NCI-H187 treated with DMSO at 0.1 percent for 48 hours (cell line): ENCODE data around the gene NIM1K.
A peak's percentile ranks its signal among the peaks of the same experiment; 100 is the strongest.
"Not testable (repeated sequence)": the region's sequence is repeated elsewhere in the genome, so short reads cannot be mapped to it uniquely, and the experiment has no call there.

Experiments
- DNase-seq: peaks from one replicate; lab custom pipeline; 2025; lab: John Stamatoyannopoulos, UW

Gene NIM1K

DNA sequence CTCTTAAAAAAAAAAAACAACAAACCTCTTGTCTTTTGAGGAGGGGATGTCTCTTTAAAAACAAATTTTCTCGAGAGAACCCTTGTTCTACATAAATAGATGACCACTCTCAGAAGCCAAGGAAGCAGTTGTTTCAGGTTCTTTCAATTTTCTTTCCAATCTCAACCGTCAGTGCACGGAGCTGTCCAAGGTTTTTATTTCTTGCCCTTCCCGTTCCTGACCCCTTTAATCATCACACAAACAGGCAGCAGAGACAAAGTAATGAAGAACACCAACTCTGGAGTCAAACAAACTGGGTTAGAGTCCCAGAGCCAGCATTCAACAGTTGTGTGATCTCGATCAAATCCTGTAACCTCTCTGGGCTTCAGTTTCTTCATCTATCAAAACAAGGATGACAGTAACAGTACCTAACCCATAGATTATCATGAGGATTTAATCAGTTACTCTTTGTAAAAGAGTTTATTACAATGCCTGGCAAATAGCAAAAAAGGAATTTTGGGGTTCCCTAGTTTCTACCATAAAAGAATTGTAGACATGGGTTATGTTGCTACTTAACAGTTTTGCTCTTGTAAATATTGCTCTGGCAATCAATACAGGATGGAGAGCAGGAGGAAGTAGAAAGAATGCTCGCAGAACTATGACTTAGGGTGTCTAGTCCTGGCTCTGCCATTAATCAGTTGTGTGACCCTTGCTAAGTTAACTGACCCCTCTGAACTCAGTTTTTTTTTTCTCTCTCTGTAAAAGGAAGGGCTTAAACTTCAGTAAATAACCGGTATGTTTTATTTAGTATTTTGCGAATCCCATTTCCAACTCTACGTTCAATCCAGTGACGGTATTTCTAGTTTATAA is 1.0 kb upstream of the NIM1K start:
- no peak for DNase-seq

- no peak for DNase-seq
These were observed 644 bp downstream of the NIM1K start for GRCh38 chr5:43192558-43193180.

GRCh38 chr5:43193181-43193893 is 1.3 kb downstream of the NIM1K start:
- DNase-seq = no peak

DNA sequence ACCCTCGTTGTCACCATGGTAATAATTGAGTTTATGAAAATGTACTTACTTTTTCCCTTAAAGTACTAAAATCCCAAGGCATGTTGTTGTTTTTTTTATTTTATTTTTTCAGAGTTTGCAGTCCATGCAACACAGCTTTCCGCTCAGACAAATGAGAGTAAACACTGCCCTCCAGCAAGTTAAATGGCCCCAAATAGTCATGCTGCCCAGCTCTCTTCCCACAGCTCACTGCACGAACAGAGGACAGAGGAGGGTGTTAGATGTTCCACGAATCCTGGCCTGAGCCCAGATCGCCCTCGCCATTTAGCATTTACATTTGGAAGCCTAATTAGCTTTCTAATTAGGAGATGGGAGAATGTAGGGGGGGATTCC is 1.9 kb downstream of the NIM1K start:
- DNase-seq = no peak

DNA sequence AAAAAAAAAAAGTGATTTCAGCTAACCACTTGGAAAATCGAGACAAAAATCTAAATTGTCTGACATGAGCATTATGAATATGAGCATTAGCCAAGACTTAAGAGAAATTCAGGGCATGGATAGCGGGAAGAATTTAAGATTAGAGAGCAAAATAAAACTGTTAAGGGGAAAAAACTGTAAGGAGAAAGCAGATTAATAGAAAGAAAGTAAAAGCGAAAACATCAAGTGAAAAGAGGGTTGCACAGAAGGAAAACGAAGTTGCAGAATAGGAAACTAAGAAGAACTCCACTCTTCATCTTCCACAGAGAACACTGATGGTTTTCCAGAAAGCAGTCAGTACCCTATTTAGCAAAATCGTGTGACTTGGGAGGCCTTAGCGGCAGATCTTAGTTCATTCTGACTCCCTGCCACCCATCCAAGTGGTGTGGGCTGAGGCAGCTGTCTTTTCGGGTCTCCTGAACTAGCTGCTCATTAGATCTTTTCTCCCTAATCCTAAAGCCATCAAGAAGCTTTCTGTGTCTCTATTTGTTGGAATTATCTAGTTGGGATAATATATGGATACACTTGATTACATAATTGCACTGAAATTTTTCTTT is 3.7 kb downstream of the NIM1K start:
- DNase-seq = no peak

DNA sequence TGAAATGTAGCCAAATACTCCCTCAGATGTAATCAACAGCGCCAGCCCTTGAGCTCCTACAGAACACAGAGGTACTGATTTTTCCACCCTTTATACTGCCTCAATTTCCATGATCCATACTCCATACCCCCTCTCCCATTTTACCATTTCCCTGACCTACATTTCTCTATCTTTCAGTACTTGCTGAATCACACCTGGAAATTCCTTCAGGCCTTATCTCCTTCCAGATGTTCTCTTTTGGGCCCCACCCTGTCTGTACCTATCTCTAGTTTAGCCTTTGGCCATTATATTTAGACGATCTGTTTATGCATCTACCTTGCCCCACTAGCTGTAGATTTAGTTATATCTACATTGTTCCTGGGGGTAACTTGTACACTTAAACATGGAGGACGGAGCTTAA is 5.5 kb downstream of the NIM1K start:
- no peak for DNase-seq

DNA sequence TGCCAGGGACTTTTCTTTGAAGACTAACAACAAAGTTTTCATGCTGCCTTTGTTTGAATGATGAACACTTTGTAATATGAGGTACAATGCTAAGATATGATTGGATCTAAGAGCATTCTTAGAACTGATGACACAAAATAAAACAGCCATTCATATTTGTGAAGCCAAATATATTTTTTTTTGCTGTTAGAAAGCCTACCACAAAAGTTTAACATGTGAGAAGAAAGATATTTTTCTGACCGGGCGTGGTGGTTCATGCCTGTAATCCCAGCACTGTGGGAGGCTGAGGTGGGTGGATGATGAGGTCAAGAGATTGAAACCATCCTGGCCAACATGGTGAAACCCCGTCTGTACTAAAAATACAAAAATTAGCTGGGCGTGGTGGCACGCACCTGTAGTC is 9.4 kb downstream of the NIM1K start:
- not testable (repeated sequence) for DNase-seq

DNA sequence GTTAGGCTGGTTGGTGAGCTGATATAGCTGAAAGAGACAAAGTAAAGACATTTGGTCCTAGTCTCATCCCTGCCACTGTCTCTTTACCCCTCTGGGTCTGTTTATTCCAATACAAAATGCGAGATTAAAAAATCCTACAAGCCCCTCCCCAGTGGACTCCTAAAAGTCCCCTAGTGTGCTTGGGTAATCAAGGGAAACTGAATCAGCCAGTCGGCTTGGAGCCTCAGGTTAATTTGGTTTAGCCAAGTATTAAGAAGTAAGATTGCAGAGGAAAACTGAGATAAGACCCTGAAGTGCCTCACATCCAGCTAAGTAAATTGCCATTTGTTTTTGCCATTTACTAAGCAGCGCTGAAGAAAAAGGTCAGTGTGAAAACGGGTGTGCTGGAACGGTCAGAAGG is 10.4 kb downstream of the NIM1K start:
- DNase-seq = no peak

DNA sequence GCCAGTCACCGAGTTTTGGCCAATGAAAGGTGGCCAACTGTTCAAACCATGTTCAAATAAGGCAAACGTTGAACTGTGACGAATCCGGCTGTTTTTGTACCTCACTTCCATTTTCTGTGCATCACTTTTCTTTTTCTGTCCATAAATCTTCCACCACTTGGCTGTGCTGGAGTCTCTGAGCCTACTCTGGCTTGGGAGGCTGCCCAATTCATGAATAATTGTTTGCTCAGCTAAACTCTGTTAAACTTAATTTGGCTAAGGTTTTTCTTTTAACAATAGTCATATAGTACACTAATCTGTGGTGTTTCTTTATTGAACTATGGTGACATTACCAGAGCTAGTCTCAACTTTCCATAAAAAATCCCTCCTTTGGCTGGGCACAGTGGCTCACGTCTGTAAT is 11.3 kb downstream of the NIM1K start:
- no peak for DNase-seq

- DNase-seq = no peak
These were observed 12.9 kb downstream of the NIM1K start for GRCh38 chr5:43204958-43205357.

GRCh38 chr5:43207601-43208000 is 15.6 kb downstream of the NIM1K start:
- no peak for DNase-seq

- no peak for DNase-seq
These were observed 16.6 kb downstream of the NIM1K start for GRCh38 chr5:43208658-43209057.

DNA sequence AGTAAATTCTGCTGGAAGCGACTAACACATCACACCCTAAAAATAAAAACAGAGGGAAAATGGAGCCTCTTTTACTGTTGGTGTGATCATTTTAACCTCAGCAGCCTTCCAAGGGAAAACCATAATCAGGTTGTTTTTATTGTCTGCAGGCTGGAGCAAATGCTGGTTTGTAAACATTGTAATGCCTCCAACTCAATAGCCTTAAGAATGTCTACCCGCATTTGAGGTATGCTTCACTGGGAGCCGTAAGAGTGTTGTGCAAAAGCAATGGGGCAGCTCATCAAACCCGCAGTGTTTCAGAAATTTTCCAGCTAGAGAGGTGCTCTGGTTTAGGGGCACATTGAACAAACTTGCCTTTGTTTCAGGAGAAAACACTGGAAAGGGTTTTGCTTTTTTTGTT is 17.0 kb downstream of the NIM1K start:
- DNase-seq = no peak

DNA sequence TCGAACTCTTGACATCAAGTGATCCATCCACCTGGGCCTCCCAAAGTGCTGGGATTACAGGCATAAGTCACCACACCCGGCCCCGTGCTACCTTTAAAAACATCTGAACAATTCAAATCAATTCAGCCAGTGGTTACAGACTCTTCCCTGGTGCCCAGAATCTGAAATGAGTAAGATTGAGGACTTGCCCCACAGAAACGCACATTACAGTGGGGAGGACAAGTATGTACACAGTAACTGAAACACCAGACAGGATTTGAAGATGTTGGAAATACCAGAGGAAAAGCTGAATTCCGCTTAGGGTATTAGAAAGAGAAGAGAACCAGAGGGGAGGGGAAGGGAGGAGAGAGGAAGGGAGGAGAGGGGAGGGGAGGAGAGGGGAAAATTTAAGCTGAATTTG is 17.8 kb downstream of the NIM1K start:
- DNase-seq = no peak

DNA sequence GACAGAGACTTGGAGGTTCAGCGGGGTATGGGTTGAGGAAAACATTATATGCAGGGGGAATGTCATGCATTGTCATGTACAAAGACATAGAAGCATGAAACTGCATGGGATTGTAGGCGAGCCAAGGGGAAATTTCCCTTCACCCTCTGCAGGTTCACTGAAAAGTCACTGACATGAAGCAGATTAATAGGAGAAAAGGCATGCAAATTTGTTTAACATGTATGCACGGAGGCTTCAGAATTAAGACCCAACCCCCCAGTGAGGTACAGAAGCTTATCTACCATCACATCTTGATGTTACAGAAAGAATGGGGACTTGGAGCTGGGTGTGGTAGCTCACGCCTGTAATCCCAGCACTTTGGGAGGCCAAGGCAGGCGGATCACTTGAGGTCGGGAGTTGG is 18.5 kb downstream of the NIM1K start:
- DNase-seq = no peak

DNA sequence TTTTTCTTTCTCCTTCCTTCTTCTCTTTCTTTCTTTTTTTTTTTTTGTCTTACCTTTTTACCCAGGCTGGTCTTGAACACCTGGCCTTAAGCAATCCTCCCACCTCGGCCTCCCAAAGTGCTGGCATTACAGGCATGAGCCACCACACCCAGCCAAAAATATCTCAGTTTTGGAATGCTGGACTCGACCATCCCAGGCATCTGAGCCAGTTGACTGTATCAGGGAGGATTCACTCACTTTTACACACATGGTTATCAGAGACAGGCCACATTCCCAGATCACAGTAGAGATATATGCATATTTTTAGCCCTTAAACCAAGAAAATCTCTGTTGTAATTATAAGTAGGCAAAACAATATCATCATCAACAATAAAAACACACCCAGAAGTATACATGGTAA is 21.9 kb downstream of the NIM1K start:
- DNase-seq = no peak

DNA sequence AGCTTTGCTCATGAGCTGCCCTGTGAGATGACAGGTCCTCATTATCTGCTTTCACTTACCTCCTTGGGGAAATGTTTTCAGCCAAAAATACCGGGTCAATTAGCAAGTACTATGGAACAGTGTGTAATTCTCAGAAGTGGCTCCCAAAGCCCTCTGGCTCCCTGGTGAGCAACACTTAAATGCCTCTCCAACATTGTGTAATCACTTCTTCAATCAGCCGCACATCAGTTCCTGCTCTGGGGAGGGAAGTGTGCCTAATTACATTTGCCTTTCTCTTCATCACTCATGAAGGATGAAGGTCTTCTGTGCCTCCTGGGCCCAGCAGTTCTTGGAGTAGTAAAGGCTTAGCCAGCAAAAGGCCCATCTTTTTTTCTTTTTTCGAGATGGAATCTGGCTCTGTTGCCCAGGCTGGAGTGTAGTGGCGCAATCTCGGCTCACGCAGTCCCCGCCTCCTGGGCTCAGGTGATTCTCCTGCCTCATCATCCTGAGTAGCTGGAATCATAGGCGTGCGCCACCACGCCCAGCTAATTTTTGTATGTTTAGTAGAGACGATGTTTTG is 23.1 kb downstream of the NIM1K start:
- DNase-seq = peak; percentile 90

DNA sequence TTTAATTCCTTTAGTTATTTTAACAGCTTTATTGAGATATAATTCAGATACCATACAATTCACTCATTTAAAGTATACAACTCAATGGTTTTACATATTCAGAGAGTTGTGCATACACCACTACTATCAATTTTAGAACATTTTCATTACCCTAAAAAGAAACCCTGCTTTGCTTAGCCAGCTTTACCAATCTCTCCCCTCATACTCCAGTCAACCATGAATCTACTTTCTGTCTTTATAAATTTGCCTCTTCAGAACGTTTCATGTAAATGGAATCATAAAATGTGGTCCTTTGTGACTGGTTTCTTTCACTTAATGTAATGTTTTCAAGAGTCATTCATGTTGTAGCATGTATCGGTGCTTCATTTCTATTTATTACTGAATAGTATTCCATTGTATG is 24.9 kb downstream of the NIM1K start:
- no peak for DNase-seq

GRCh38 chr5:43219120-43219519 is 27.1 kb downstream of the NIM1K start:
- no peak for DNase-seq

DNA sequence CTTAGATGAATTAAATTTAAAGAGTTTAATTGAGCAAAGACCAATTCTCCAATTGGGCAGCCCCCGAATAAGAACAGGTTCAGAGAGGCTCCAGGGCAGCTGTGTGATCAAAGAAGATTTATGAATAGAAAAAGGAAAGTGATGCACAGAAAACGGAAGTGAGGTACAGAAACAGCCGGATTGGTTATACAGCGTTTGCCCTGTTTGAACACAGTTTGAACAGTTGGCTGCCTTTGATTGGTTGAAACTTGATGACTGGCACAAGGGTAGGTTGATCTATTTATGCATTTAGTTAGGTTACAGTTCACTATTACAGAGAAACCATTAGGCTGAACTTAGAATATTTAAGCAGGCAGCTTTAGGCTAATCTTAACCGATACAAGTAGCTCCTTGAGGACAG is 29.5 kb downstream of the NIM1K start:
- no peak for DNase-seq

- no peak for DNase-seq
These were observed 33.7 kb downstream of the NIM1K start for GRCh38 chr5:43225649-43226245.

GRCh38 chr5:43227655-43228054 is 35.6 kb downstream of the NIM1K start:
- DNase-seq = no peak
